Activated CD4-positive, alpha-beta T cell treated with anti-CD3 and anti-CD28 coated beads for 48 hours (primary cell): Measurements from ENCODE around the gene CX3CR1.

Source experiments
- DNase-seq: peaks from one replicate; pipeline ENCODE4 v3.0.0-alpha.2; 2020

Gene CX3CR1

DNA sequence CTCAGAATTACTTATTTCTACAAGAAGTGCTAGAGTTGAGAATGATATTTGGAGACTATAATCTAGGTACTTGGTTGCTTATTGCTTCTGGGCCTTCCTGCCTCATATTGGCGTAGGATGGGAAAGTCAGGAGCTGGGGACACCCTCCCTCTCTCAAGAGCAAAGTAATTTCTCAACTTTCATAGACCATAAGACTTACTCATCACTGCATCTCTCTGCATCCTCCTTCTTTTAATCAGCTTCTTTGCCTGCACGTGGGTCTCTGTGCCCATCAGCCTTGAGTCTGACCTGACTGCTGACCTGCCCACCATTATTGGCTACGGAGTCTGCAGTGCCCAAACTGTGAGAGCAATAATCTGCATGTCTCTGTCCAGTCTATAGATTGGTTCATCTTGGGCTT, 60.1 kb downstream of the CX3CR1 start:
- DNase-seq: no peak

DNA sequence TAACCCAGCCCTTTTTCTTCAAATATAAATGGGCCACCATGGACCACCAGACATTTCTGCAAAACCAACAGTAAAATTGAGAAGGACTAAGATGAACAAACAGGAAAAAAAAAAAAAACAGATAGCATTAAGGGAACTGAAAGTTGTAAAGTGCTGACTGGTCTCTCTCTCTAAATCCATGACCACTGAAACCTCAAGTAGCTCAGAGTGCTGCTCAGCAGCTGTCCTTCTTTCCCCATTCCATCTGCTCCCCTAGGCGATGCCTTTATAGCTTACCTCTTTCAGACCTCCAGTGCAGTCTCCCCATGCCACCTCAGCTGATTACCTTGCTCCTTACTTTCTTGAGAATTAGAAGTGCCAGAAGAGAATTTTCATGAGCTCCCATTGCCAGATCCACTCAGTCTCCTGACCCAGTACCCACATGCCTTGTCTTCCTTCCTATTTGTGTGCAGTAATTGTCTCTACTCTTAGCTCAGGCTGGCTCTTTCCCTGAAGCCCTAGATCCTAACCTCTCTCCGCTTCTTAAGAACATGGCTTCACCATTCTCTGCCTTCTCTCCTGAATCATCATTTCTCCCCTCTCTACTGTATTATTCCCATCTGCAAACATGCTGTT, 63.6 kb downstream of the CX3CR1 start:
- DNase-seq: no peak

DNA sequence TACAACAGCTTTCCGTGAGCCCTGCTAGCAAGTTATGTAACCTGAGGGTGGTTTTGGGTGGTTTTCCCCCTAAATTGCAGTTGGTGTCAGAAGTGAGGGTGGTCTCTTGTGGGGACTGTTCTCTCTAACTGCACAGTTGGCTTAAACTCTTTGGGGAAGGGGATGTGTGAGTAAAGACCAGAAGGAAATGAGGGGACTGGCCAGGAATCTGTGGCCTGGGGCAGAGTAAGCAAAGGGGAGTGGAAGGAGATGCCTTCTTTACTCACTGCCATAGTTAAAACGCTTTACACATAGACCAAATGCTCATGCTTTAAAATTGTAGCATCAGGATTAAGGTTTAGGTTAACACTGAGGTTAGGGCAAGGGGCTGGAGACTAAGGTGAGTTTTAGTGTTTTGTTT, 66.2 kb downstream of the CX3CR1 start:
- DNase-seq: no peak
